ENCODE data around the gene HDAC4.

The HDAC4 gene

GRCh38 chr2:239155806-239156480 lies 244.9 kb downstream of the HDAC4 start:
- TF ChIP-seq TAF1 (IDR thresholded peaks at IDR 0.05; ENCODE audit: low read depth) (no peak), TCF12 (IDR thresholded peaks at IDR 0.05; ENCODE audit: low read depth) (no peak), EP300 (IDR thresholded peaks at IDR 0.05; ENCODE audit: borderline replicate concordance) (no peak), CREB1 (IDR thresholded peaks at IDR 0.05; ENCODE audit: low read depth) (no peak), ZBTB7A (IDR thresholded peaks at IDR 0.05; ENCODE audit: low read depth) (no peak), YY1 (IDR thresholded peaks at IDR 0.05; ENCODE audit: low read depth) (no peak), MAX (IDR thresholded peaks at IDR 0.05) (no peak), EGR1 (IDR thresholded peaks at IDR 0.05) (no peak), TEAD4 (IDR thresholded peaks at IDR 0.05) (no peak), FOXM1 (IDR thresholded peaks at IDR 0.05; ENCODE audit: borderline replicate concordance, low read depth) (no peak), USF1 (IDR thresholded peaks at IDR 0.05) (no peak), CEBPB (IDR thresholded peaks at IDR 0.05) (no peak), RAD21 (IDR thresholded peaks at IDR 0.05; ENCODE audit: low read depth) (no peak)

GRCh38 chr2:239154971-239155805 lies 245.6 kb downstream of the HDAC4 start:
- TF ChIP-seq EGR1 (IDR thresholded peaks at IDR 0.05) (no peak), USF1 (IDR thresholded peaks at IDR 0.05) (no peak), CEBPB (IDR thresholded peaks at IDR 0.05) (no peak), YY1 (IDR thresholded peaks at IDR 0.05; ENCODE audit: low read depth) (no peak), REST (IDR thresholded peaks at IDR 0.05; ENCODE audit: low read depth) (no peak), MAX (IDR thresholded peaks at IDR 0.05) (no peak), NFIC (IDR thresholded peaks at IDR 0.05) (no peak), RAD21 (IDR thresholded peaks at IDR 0.05; ENCODE audit: low read depth) (no peak)

GRCh38 chr2:239153806-239154591 lies 246.8 kb downstream of the HDAC4 start:
- TF ChIP-seq USF1 (IDR thresholded peaks at IDR 0.05) (no peak), REST (IDR thresholded peaks at IDR 0.05; ENCODE audit: low read depth) (no peak), MAX (IDR thresholded peaks at IDR 0.05) (no peak), RAD21 (IDR thresholded peaks at IDR 0.05; ENCODE audit: low read depth) (no peak), CREB1 (IDR thresholded peaks at IDR 0.05; ENCODE audit: low read depth) (no peak), NFIC (IDR thresholded peaks at IDR 0.05) (no peak), ZBTB7A (IDR thresholded peaks at IDR 0.05; ENCODE audit: low read depth) (no peak), FOXM1 (IDR thresholded peaks at IDR 0.05; ENCODE audit: borderline replicate concordance, low read depth) (no peak), EP300 (IDR thresholded peaks at IDR 0.05; ENCODE audit: borderline replicate concordance) (no peak), YY1 (IDR thresholded peaks at IDR 0.05; ENCODE audit: low read depth) (no peak)

GRCh38 chr2:239152916-239153305 lies 247.9 kb downstream of the HDAC4 start:
- TF ChIP-seq REST (IDR thresholded peaks at IDR 0.05; ENCODE audit: low read depth) (no peak), ZBTB7A (IDR thresholded peaks at IDR 0.05; ENCODE audit: low read depth) (no peak), TAF1 (IDR thresholded peaks at IDR 0.05; ENCODE audit: low read depth) (no peak), EGR1 (IDR thresholded peaks at IDR 0.05) (no peak), FOXM1 (IDR thresholded peaks at IDR 0.05; ENCODE audit: borderline replicate concordance, low read depth) (no peak), USF1 (IDR thresholded peaks at IDR 0.05) (no peak), TCF12 (IDR thresholded peaks at IDR 0.05; ENCODE audit: low read depth) (no peak), NFIC (IDR thresholded peaks at IDR 0.05) (no peak), CEBPB (IDR thresholded peaks at IDR 0.05) (no peak), YY1 (IDR thresholded peaks at IDR 0.05; ENCODE audit: low read depth) (no peak), TEAD4 (IDR thresholded peaks at IDR 0.05) (no peak)

Measured in Ishikawa (cell line).